HG03139 (cell line): ENCODE measurements around the gene STAT2.

Experiments
- ATAC-seq: cut with Tn5 transposase; IDR thresholded peaks from one replicate; pipeline ENCODE4 v1.9.1; 2021; ENCODE audit not compliant: unreplicated experiment

Gene STAT2

DNA sequence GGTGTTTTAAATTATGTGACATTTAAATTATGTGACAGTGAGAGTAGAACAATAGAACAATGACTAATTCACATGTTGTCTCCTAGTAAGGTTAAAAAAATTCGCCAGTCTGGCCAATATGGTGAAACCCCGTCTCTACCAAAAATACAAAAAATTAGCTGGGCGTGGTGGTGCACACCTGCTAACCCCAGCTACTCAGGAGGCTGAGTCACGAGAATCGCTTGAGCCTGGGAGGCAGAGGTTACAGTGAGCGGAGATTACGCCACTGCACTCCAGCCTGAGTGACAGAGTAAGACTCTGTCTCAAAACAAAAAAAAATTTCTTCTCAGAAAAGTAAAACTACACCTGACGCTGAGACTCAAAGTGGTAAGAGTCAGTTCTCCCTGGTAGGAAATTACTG lies 62.5 kb downstream of the STAT2 start:
- no peak for ATAC-seq

DNA sequence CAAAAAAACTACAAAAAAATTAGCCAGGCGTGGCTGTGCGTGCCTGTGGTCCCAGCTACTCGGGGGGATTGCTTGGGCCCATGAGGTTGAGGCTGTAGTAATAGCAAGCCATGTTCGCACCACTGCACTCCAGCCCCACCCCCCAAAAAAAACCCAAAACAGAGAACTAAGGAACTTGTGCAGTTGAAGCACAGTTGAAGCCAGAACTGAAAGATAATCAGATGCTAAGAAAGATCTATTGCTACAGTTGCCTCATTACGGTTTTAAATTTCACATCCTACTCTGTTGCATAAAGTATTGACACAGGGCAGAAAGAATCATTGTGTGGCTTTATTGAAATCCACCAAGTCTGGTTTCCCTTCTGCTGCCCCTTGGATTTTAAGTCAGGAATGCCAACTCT lies 63.6 kb downstream of the STAT2 start:
- ATAC-seq: no peak

DNA sequence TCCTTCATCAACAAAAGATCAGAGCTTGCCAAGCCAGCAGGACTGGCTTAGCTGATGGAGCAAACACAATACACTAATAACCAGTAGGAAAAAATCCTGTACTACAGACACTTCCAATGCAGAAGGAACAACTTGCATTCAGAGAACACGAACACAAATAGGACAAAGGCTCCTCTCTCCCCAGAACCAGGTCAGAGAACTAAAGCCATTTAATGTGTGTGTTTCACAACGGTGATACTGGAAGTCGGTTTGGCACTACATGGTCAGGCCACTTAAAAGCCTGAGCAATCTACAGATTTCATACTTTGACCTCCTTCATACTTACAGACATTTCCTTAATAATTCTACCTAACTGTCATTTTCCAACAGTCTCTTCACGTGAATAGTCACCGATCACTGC lies 66.1 kb downstream of the STAT2 start:
- no peak for ATAC-seq
